Endothelial cell (in vitro differentiated cells): ENCODE data around the gene MIEF2. TPM values are rescaled to one million over a fixed set of nuclear protein-coding genes. Genes with fewer than 3 reads are reported as not detected.

Experiments used
- DNase-seq: peaks from one replicate; pipeline ENCODE4 v3.0.0; 2021; ENCODE audit warnings: low spot score
- H3K27ac Mint-ChIP-seq: one replicate; pipeline ENCODE4 v1.8.0; 2021; ENCODE audit warnings: mixed read lengths, inconsistent platforms; ENCODE audit not compliant: unreplicated experiment
- H3K27me3 Mint-ChIP-seq: one replicate; pipeline ENCODE4 v1.8.0; 2021; ENCODE audit warnings: mild to moderate bottlenecking, moderate library complexity, mixed read lengths, inconsistent platforms; ENCODE audit not compliant: unreplicated experiment
- H3K36me3 Mint-ChIP-seq: one replicate; pipeline ENCODE4 v1.8.0; 2021; ENCODE audit warnings: mild to moderate bottlenecking, low read depth, mixed read lengths, inconsistent platforms; ENCODE audit not compliant: unreplicated experiment
- H3K4me1 Mint-ChIP-seq: one replicate; pipeline ENCODE4 v1.8.0; 2021; ENCODE audit warnings: mild to moderate bottlenecking, mixed read lengths, inconsistent platforms; ENCODE audit not compliant: unreplicated experiment
- H3K4me3 Mint-ChIP-seq: one replicate; pipeline ENCODE4 v1.8.0; 2021; ENCODE audit warnings: mild to moderate bottlenecking, mixed read lengths, inconsistent platforms; ENCODE audit not compliant: unreplicated experiment
- H3K9me3 Mint-ChIP-seq: one replicate; pipeline ENCODE4 v1.8.0; 2021; ENCODE audit warnings: mixed read lengths, inconsistent platforms; ENCODE audit not compliant: unreplicated experiment
- CTCF ChIP-seq: fragments of 200-600 bp; sonication (generic); IDR thresholded peaks from one replicate; pipeline ENCODE4 v1.5.0; 2021; ENCODE audit warnings: antibody characterized with exemption; ENCODE audit not compliant: unreplicated experiment
- total RNA-seq: library from RNA; stranded (reverse); fragmentation: NEBNext Ultra II Directional; extraction: Animal tissue kit (Norgen Biotek cat#: 25700); gene quantifications from one replicate; pipeline ENCODE4 v1.2.1, GENCODE V29; 2021; ENCODE audit not compliant: unreplicated experiment

The MIEF2 gene
- total RNA-seq, 1 donor from 2014 or later = 11.6 TPM

DNA sequence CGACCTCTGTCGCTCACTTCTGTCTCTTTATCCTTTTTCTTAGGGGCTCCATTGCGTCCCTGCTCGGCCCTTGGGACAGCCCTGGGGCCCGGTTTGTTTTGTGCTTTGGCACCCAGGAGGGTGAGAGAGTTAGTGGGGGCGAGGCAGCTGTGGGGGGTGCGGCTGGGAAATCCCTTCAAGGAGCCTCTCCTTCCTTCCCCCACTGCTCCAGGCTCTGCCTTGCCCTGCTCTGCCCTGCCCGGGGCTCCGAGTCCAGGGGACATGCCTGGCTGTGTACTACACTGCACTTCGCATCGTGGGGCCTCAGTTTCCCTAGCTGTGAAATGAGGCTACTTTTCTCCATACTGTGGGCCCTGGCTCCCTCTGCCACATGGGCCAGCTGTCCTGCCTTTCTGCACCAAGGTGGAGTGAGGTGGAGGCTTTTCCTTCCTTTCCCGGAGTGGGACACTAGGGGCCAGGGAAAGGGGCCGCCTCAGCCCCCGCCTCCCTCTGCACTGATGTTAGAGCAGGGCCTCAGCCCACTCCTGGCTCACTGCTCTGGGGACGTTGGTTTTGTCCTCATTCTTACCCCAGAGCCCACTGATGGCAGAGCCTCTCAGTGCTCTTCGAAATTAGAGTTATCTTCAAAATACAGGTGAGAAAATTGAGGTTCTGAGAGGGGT lies 34.0 kb upstream of the MIEF2 start:
- peaks cover 12% of the 10 kb centered on the region for H3K36me3 Mint-ChIP-seq
- no peak for TF ChIP-seq CTCF
- peak overlapping the region; percentile 77 for H3K27ac Mint-ChIP-seq
- peaks cover 23% of the 10 kb centered on the region for H3K27me3 Mint-ChIP-seq
- no peaks in the 10 kb centered on the region for H3K9me3 Mint-ChIP-seq
- H3K4me3 Mint-ChIP-seq = peak overlapping the region; percentile 98
- peaks cover 21% of the 10 kb centered on the region for H3K4me1 Mint-ChIP-seq
- no peak for DNase-seq

DNA sequence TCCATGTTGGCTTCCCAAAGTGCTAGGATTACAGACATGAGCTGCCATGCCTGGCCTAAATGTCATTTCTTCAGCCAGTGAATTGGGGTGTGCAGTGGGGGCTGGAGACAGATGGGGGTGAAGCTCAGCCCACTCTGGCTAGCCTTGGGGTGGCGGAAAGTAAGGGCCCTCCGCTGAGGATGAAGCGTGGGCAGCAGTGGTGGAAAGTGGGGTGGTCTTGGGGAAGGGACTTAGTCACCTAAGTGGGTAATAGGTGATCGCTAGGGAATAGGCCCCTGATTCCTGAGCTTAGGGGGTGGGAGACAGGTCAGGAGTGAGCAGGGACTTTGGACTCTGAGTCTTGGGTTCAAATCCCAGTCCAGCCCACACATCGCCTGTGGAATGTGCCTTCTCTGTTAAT lies 32.8 kb upstream of the MIEF2 start:
- Mint-ChIP-seq H3K9me3 (no peaks in the 10 kb centered on the region), H3K4me3 (peak overlapping the region; percentile 44), H3K27me3 (peaks cover 25% of the 10 kb centered on the region), H3K27ac (peak overlapping the region; percentile 46), H3K36me3 (peaks cover 12% of the 10 kb centered on the region), H3K4me1 (peaks cover 21% of the 10 kb centered on the region)
- no peak for TF ChIP-seq CTCF
- DNase-seq = no peak

GRCh38 chr17:18228176-18228682 lies 32.2 kb upstream of the MIEF2 start:
- Mint-ChIP-seq H3K4me3 (peak overlapping the region; percentile 18), H3K27me3 (peaks cover 23% of the 10 kb centered on the region), H3K36me3 (peaks cover 12% of the 10 kb centered on the region), H3K4me1 (peaks cover 21% of the 10 kb centered on the region), H3K27ac (peak overlapping the region; percentile 46), H3K9me3 (no peaks in the 10 kb centered on the region)
- DNase-seq = no peak
- no peak for TF ChIP-seq CTCF

- peaks cover 21% of the 10 kb centered on the region for H3K27me3 Mint-ChIP-seq
- peaks cover 12% of the 10 kb centered on the region for H3K36me3 Mint-ChIP-seq
- H3K27ac Mint-ChIP-seq = no peak overlapping the region
- no peak for DNase-seq
- H3K4me3 Mint-ChIP-seq = no peak overlapping the region
- peaks cover 21% of the 10 kb centered on the region for H3K4me1 Mint-ChIP-seq
- no peak for TF ChIP-seq CTCF
- no peaks in the 10 kb centered on the region for H3K9me3 Mint-ChIP-seq
These were observed 31.2 kb upstream of the MIEF2 start for GRCh38 chr17:18229254-18229653.

DNA sequence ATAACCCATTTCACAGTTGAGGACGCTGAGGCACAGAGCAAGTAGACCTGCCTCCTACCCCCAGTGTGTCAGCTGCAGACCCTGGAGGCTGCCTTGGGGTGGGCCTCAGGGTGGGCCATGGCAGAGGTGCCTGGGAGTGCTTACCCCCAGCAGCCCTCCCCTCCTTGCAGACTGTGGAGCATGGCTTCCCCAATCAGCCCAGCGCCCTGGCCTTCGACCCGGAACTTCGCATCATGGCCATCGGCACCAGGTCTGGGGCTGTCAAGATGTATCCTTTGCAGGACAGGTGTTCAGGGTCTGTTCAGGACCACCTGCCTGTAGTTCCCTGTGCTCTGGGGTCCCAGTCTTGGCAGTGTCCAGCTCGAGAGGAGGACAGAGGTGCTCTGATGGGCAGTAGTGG lies 30.7 kb upstream of the MIEF2 start:
- Mint-ChIP-seq H3K27ac (no peak overlapping the region), H3K36me3 (peaks cover 16% of the 10 kb centered on the region), H3K9me3 (no peaks in the 10 kb centered on the region), H3K4me1 (peaks cover 21% of the 10 kb centered on the region), H3K27me3 (peaks cover 24% of the 10 kb centered on the region), H3K4me3 (no peak overlapping the region)
- no peak for TF ChIP-seq CTCF
- DNase-seq = no peak
